OCI-LY3 (cell line): ENCODE results near the gene AHNAK.
A peak's percentile ranks its signal among the peaks of the same experiment; 100 is the strongest.
"Not testable (repeated sequence)": the region's sequence is repeated elsewhere in the genome, so short reads cannot be mapped to it uniquely, and the experiment has no call there.

Experiments
- H2AFZ ChIP-seq: fragments of 200-600, 300-600 bp; shearing (Covaris generic); 2 replicates; pipeline ENCODE4 v1.6.0; 2014; ENCODE audit warnings: antibody characterized with exemption, low read depth, low read length
- H3K27ac ChIP-seq: fragments of 200-600, 300-600 bp; sonication (generic); 2 replicates; pipeline ENCODE4 v1.5.1; 2014; ENCODE audit warnings: mild to moderate bottlenecking, low read length, moderate library complexity, mixed read lengths
- H3K27me3 ChIP-seq: fragments of 200-600, 300-600 bp; sonication (generic); 2 replicates; pipeline ENCODE4 v1.6.1; 2014; ENCODE audit warnings: low read depth, low read length, mixed read lengths
- H3K36me3 ChIP-seq: fragments of 200-600, 300-600 bp; sonication (generic); replicated peaks from 2 replicates; pipeline ENCODE3; 2014; ENCODE audit warnings: low read depth, low read length, mixed read lengths
- H3K4me1 ChIP-seq: fragments of 300-600, 200-600 bp; sonication (generic); 2 replicates; pipeline ENCODE4 v1.6.1; 2014; ENCODE audit warnings: low read length, mixed read lengths
- H3K4me2 ChIP-seq: fragments of 200-600, 300-600 bp; sonication (generic); 2 replicates; pipeline ENCODE4 v1.6.1; 2014; ENCODE audit warnings: low read length, mixed read lengths
- H3K4me3 ChIP-seq: fragments of 300-600, 200-600 bp; sonication (generic); 2 replicates; pipeline ENCODE4 v1.5.1; 2014; ENCODE audit warnings: antibody characterized with exemption, mild to moderate bottlenecking, low read length, moderate library complexity
- H3K79me2 ChIP-seq: fragments of 300-600, 200-600 bp; shearing (Covaris generic); 2 replicates; pipeline ENCODE4 v1.6.1; 2014; ENCODE audit warnings: mild to moderate bottlenecking, low read length, mixed read lengths
- H3K9ac ChIP-seq: fragments of 300-600, 200-600 bp; shearing (Covaris generic); 2 replicates; pipeline ENCODE4 v1.6.0; 2014; ENCODE audit warnings: mild to moderate bottlenecking, low read length, moderate library complexity
- H3K9me3 ChIP-seq: fragments of 200-600, 300-600 bp; shearing (Covaris generic); 2 replicates; pipeline ENCODE4 v1.6.1; 2014; ENCODE audit warnings: low read length, mixed read lengths; ENCODE audit not compliant: insufficient read depth
- H4K20me1 ChIP-seq: fragments of 200-600, 300-600 bp; sonication (generic); 2 replicates; pipeline ENCODE4 v1.6.1; 2016; ENCODE audit warnings: low read length, mixed read lengths; ENCODE audit not compliant: insufficient read depth
- EZH2phosphoT487 ChIP-seq: fragments of 200-600 bp; shearing (Covaris generic); IDR thresholded peaks from 2 replicates; pipeline ENCODE4 v1.6.1; 2018; ENCODE audit warnings: antibody characterized with exemption, mixed run types, low read depth
- TF ChIP-seq, protein P1 (sequence below): fragments of 200-600, 300-600 bp; sonication (generic); IDR thresholded peaks from 2 replicates; pipeline ENCODE4 v1.5.1; 2014; ENCODE audit warnings: antibody characterized with exemption, low read length, low read depth

The AHNAK gene

DNA sequence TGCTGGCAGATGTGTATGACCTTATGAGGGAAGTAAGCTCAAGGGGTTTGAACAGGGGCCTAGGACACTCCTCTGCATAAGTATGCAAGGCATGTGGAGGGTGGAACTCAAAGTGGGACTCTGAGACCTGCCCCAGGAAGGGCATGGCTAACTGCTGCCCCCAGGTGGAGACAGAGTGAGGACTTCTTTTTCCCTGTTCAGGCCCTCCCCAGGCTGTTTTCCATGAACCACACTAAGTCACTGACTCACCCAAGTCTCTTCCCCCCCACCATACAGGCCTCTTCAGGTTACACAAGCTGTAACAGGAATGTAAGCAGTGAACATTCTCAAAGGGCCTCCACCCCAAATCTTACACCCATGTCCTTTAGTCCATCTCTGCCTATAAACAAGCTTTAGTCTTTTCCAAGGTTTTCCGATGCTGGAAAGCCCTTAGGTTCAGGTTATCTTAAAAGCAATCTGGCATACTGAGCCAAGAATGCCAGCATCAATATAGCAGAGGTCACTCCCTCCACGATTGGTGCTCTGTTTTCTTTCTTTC, 14.0 kb upstream of the AHNAK start:
- Histone ChIP-seq H3K27ac (peak overlapping the region; percentile 96), H3K9me3 (no peaks in the 10 kb centered on the region), H3K27me3 (no peaks in the 10 kb centered on the region), H4K20me1 (peaks cover 14% of the 10 kb centered on the region; the same call in 1 of the 2 replicates), H3K4me1 (peaks cover 57% of the 10 kb centered on the region), H3K79me2 (peaks cover 56% of the 10 kb centered on the region), H2AFZ (no peak overlapping the region), H3K4me3 (no peak overlapping the region), H3K36me3 (peaks cover 48% of the 10 kb centered on the region), H3K9ac (no peak overlapping the region), H3K4me2 (no peak overlapping the region)
- no peak for TF ChIP-seq EZH2phosphoT487
- TF ChIP-seq, protein P1, sequence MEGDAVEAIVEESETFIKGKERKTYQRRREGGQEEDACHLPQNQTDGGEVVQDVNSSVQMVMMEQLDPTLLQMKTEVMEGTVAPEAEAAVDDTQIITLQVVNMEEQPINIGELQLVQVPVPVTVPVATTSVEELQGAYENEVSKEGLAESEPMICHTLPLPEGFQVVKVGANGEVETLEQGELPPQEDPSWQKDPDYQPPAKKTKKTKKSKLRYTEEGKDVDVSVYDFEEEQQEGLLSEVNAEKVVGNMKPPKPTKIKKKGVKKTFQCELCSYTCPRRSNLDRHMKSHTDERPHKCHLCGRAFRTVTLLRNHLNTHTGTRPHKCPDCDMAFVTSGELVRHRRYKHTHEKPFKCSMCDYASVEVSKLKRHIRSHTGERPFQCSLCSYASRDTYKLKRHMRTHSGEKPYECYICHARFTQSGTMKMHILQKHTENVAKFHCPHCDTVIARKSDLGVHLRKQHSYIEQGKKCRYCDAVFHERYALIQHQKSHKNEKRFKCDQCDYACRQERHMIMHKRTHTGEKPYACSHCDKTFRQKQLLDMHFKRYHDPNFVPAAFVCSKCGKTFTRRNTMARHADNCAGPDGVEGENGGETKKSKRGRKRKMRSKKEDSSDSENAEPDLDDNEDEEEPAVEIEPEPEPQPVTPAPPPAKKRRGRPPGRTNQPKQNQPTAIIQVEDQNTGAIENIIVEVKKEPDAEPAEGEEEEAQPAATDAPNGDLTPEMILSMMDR = peak; percentile 92

DNA sequence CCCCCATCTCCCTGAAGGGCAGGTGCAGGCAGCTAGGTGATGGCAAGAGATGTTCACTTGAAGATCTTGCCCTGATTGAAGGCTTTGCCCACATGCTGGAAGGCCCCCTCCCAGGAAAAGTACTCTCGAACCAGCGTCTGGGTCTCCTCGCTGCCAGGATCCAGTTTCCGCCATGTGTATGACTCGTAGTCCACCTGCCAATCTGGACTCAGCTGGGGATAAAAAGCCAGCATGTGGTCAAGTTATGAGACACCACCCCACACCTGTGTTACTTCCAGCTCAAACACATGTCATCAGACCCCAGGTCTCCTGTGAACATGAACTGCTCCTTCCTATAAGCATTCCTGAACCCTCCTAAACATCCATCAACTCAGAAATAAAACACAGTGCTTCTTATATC, 13.0 kb upstream of the AHNAK start:
- not testable (repeated sequence) for H3K4me2 ChIP-seq

DNA sequence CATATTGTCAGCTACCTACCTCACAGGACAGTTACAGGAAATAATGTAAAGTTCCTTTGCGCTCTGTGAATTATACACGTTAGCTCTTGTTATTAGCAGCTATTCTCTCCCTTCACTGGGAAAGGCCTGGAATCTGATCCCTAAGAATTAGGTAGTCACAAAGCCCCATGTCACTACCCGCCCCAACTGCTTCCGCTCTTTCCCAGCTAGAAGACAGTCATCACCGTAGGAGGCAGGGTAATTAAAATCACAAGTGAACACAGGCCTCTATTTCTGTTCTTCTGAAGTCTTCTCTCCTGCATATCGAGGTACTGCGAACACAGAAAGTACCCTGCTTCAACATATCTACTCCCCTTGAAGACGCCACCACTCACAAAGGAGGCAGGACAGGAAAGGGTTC, 12.6 kb upstream of the AHNAK start:
- Histone ChIP-seq H3K9ac (no peak overlapping the region), H3K27me3 (no peaks in the 10 kb centered on the region), H3K27ac (peak overlapping the region; percentile 96), H4K20me1 (peaks cover 11% of the 10 kb centered on the region; the same call in 1 of the 2 replicates), H3K79me2 (peaks cover 55% of the 10 kb centered on the region), H3K9me3 (no peaks in the 10 kb centered on the region), H2AFZ (no peak overlapping the region), H3K4me2 (no peak overlapping the region), H3K4me1 (peaks cover 67% of the 10 kb centered on the region), H3K4me3 (no peak overlapping the region), H3K36me3 (peaks cover 53% of the 10 kb centered on the region)
- TF ChIP-seq EZH2phosphoT487 = no peak
- TF ChIP-seq, protein P1 = no peak

More for the DNA sequence above, 13.0 kb upstream of the AHNAK start:
- Histone ChIP-seq H3K27ac (peak overlapping the region; percentile 96), H4K20me1 (peaks cover 11% of the 10 kb centered on the region; the same call in 1 of the 2 replicates), H3K79me2 (peaks cover 51% of the 10 kb centered on the region), H3K36me3 (peaks cover 49% of the 10 kb centered on the region), H3K4me1 (peaks cover 63% of the 10 kb centered on the region)
- H3K9me3 ChIP-seq, H2AFZ ChIP-seq, H3K27me3 ChIP-seq, H3K4me3 ChIP-seq, H3K9ac ChIP-seq: not testable (repeated sequence)

DNA sequence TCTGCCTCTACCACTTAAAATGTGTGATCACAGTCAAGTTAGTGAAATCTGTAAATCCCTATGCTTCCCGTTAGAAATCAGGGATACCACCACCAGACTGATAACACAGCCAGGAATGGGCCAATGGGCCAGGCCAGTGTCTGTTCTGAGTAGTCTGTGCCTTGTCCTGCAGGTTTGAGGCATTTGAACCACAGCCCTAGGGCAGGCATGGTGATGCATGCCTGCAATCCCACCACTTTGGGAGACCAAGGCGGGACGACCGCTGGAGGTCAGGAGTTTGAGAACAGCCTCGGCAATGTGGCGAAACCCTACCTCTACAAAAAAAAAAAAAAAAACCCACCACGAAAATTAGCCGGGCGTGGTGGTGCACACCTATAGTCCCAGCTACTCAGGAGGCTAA, 12.1 kb upstream of the AHNAK start:
- H2AFZ ChIP-seq = no peak overlapping the region
- H3K4me2 ChIP-seq = peak overlapping the region; percentile 86
- H3K4me3 ChIP-seq = peak overlapping the region; percentile 9; the same call in 1 of the 2 replicates
- H3K27me3 ChIP-seq = no peaks in the 10 kb centered on the region
- no peaks in the 10 kb centered on the region for H3K9me3 ChIP-seq
- H3K9ac ChIP-seq = 0 out of 2 replicates have a peak overlapping the region, but pooled peaks have one; percentile 92
- peaks cover 73% of the 10 kb centered on the region for H3K4me1 ChIP-seq
- peaks cover 8% of the 10 kb centered on the region; the same call in 1 of the 2 replicates for H4K20me1 ChIP-seq
- H3K36me3 ChIP-seq = peaks cover 49% of the 10 kb centered on the region
- H3K79me2 ChIP-seq = peaks cover 50% of the 10 kb centered on the region
- TF ChIP-seq, protein P1 = no peak
- no peak for TF ChIP-seq EZH2phosphoT487
- peak overlapping the region; percentile 96 for H3K27ac ChIP-seq
